ENCODE results near the gene EHBP1. TPM values are rescaled to one million over a fixed set of nuclear protein-coding genes. Genes with fewer than 3 reads are reported as not detected.
"Not testable (repeated sequence)": the region's sequence is repeated elsewhere in the genome, so short reads cannot be mapped to it uniquely, and the experiment has no call there.

EHBP1 gene
- total RNA-seq, 6 experiments from 2014 or later, result 40.4 to 66.6 (median 46.3) TPM

- Histone ChIP-seq H3K27ac (peak overlapping the region in 1 of 3 donors; percentile 44), H3K27me3 (no peaks in the 10 kb centered on the region), H3K4me3 (peak overlapping the region in 1 of 3 donors; percentile 2), H3K4me1 (peaks cover 0 to 47% (median 5%) of the 10 kb centered on the region in 4 donors), H3K9me3 (no peaks in the 10 kb centered on the region), H3K36me3 (peaks cover 0 to 7% (median 0%) of the 10 kb centered on the region in 4 donors)
- ATAC-seq (peak; percentile 64 to 80 (median 72)), DNase-seq (no peak)
- TF ChIP-seq CTCF (IDR thresholded peaks at IDR 0.05) (no peak), POLR2A (IDR thresholded peaks at IDR 0.05) (no peak)
- intact Hi-C loops (cut with DNase I), result no loop called here
- WGBS (ENCODE audit: insufficient coverage, low coverage, low lambda C conversion rate, missing lambda C conversion rate), result 56% methylated on average over 1 of the region's 1 CpG
These were observed 6.5 kb downstream of the EHBP1 start for GRCh38 chr2:62711832-62712494.

GRCh38 chr2:62713196-62713595 lies 7.7 kb downstream of the EHBP1 start:
- ATAC-seq, result not testable (repeated sequence)
- WGBS (ENCODE audit: insufficient coverage, low coverage, low lambda C conversion rate, missing lambda C conversion rate), result 84% methylated on average over 3 of the region's 3 CpGs

GRCh38 chr2:62713837-62714236 lies 8.3 kb downstream of the EHBP1 start:
- intact Hi-C loops (cut with DNase I), result no loop called here
- Histone ChIP-seq H3K9me3 (no peaks in the 10 kb centered on the region), H3K36me3 (peaks cover 0 to 7% (median 0%) of the 10 kb centered on the region in 4 donors), H3K4me1 (peaks cover 0 to 43% (median 5%) of the 10 kb centered on the region in 4 donors), H3K4me3 (no peak overlapping the region), H3K27me3 (no peaks in the 10 kb centered on the region), H3K27ac (no peak overlapping the region)
- DNase-seq, result no peak
- TF ChIP-seq POLR2A (IDR thresholded peaks at IDR 0.05), result no peak
- TF ChIP-seq CTCF (IDR thresholded peaks at IDR 0.05), result no peak
- ATAC-seq, result peak in 1 of 4 donors; percentile 31

More at GRCh38 chr2:62713196-62713595, 7.7 kb downstream of the EHBP1 start:
- H3K9me3 ChIP-seq; DNase-seq; H3K36me3 ChIP-seq; H3K27ac ChIP-seq; H3K27me3 ChIP-seq; H3K4me3 ChIP-seq; intact Hi-C loops (cut with DNase I): not testable (repeated sequence)
- H3K4me1 ChIP-seq, result peaks cover 0 to 44% (median 5%) of the 10 kb centered on the region in 4 donors

- H3K9me3 ChIP-seq, result no peaks in the 10 kb centered on the region
- TF ChIP-seq CTCF (IDR thresholded peaks at IDR 0.05) (no peak), POLR2A (IDR thresholded peaks at IDR 0.05) (no peak)
- H3K4me3 ChIP-seq, result no peak overlapping the region
- H3K4me1 ChIP-seq, result peaks cover 0 to 16% (median under 1%) of the 10 kb centered on the region in 4 donors
- H3K36me3 ChIP-seq, result peaks cover 0 to 7% (median 0%) of the 10 kb centered on the region in 4 donors
- no peaks in the 10 kb centered on the region for H3K27me3 ChIP-seq
- no peak overlapping the region for H3K27ac ChIP-seq
- WGBS (ENCODE audit: insufficient coverage, low coverage, low lambda C conversion rate, missing lambda C conversion rate), result 66% methylated on average over 4 of the region's 4 CpGs
- ATAC-seq (no peak), DNase-seq (no peak)
- intact Hi-C loops (cut with DNase I), result no loop called here
These were observed 11.3 kb downstream of the EHBP1 start for GRCh38 chr2:62716768-62717167.

GRCh38 chr2:62717503-62718081 lies 12.1 kb downstream of the EHBP1 start:
- no peaks in the 10 kb centered on the region for H3K9me3 ChIP-seq
- TF ChIP-seq POLR2A (IDR thresholded peaks at IDR 0.05) (no peak), CTCF (IDR thresholded peaks at IDR 0.05) (no peak)
- intact Hi-C loops (cut with DNase I), result no loop called here
- no peak overlapping the region for H3K27ac ChIP-seq
- no peak overlapping the region for H3K4me3 ChIP-seq
- DNase-seq (no peak), ATAC-seq (no peak)
- H3K4me1 ChIP-seq, result peaks cover 0 to 15% (median 0%) of the 10 kb centered on the region in 4 donors
- H3K27me3 ChIP-seq, result no peaks in the 10 kb centered on the region
- 91% methylated on average over 4 of the region's 4 CpGs for WGBS (ENCODE audit: insufficient coverage, low coverage, low lambda C conversion rate, missing lambda C conversion rate)
- H3K36me3 ChIP-seq, result peaks cover 0 to 7% (median 0%) of the 10 kb centered on the region in 4 donors
